Endothelial cell of hepatic sinusoid (primary cell): Measurements from ENCODE around the gene RAB25.

Source experiments
- in situ Hi-C: cut with HindIII; loops from 2 replicates; pipeline ENCODE4 v1.10.0; 2017; ENCODE audit warnings: low sequenced_read_pairs

The RAB25 gene

GRCh38 chr1:156100205-156100995 lies 39.4 kb downstream of the RAB25 start:
- in situ Hi-C loops, result loop anchor here (5.0 kb wide), 1 partner anchor 37 kb away; no protein-coding TSS in a partner anchor

GRCh38 chr1:156101880-156102279 lies 40.9 kb downstream of the RAB25 start:
- in situ Hi-C loops, result loop anchor here (5.0 kb wide), 1 partner anchor 35 kb away; no protein-coding TSS in a partner anchor

GRCh38 chr1:156102633-156103511 lies 41.9 kb downstream of the RAB25 start:
- in situ Hi-C loops, result loop anchor here (5.0 kb wide), 1 partner anchor 34 kb away; no protein-coding TSS in a partner anchor

GRCh38 chr1:156103521-156103947 lies 42.6 kb downstream of the RAB25 start:
- in situ Hi-C loops, result loop anchor here (5.0 kb wide), 1 partner anchor 34 kb away; no protein-coding TSS in a partner anchor

- in situ Hi-C loops, result loop anchor here (5.0 kb wide), 1 partner anchor 33 kb away; no protein-coding TSS in a partner anchor
Observed at GRCh38 chr1:156104065-156104810, 43.3 kb downstream of the RAB25 start.

GRCh38 chr1:156104861-156105832 lies 44.2 kb downstream of the RAB25 start:
- in situ Hi-C loops, result loop anchor here (5.0 kb wide), 1 partner anchor 32 kb away; no protein-coding TSS in a partner anchor

- in situ Hi-C loops, result no loop called here
Observed at GRCh38 chr1:156106624-156107488, 45.9 kb downstream of the RAB25 start.

- in situ Hi-C loops, result no loop called here
Observed at GRCh38 chr1:156108057-156108456, 47.1 kb downstream of the RAB25 start.

GRCh38 chr1:156108664-156109241 lies 47.8 kb downstream of the RAB25 start:
- in situ Hi-C loops, result no loop called here

- in situ Hi-C loops, result no loop called here
Observed at GRCh38 chr1:156110252-156110651, 49.3 kb downstream of the RAB25 start.

GRCh38 chr1:156111355-156111962 lies 50.5 kb downstream of the RAB25 start:
- in situ Hi-C loops, result no loop called here

- in situ Hi-C loops, result no loop called here
Observed at GRCh38 chr1:156112276-156113137, 51.5 kb downstream of the RAB25 start.

- in situ Hi-C loops, result no loop called here
Observed at GRCh38 chr1:156113282-156113950, 52.5 kb downstream of the RAB25 start.

- in situ Hi-C loops, result no loop called here
Observed at GRCh38 chr1:156114101-156114918, 53.4 kb downstream of the RAB25 start, which contains the start of gene LMNA. Gene LMNA, plus strand, starts transcription at chr1:156114711. Its CDS starts 208 bp downstream, at chr1:156114919.

GRCh38 chr1:156114919-156115513 lies 54.1 kb downstream of the RAB25 start:
- in situ Hi-C loops, result no loop called here
